ENCODE measurements around the gene RPA3. TPM values are rescaled to one million over a fixed set of nuclear protein-coding genes. Genes with fewer than 3 reads are reported as not detected.

Gene RPA3
- total RNA-seq, 1 donor from 2014 or later: 9.3 TPM

DNA sequence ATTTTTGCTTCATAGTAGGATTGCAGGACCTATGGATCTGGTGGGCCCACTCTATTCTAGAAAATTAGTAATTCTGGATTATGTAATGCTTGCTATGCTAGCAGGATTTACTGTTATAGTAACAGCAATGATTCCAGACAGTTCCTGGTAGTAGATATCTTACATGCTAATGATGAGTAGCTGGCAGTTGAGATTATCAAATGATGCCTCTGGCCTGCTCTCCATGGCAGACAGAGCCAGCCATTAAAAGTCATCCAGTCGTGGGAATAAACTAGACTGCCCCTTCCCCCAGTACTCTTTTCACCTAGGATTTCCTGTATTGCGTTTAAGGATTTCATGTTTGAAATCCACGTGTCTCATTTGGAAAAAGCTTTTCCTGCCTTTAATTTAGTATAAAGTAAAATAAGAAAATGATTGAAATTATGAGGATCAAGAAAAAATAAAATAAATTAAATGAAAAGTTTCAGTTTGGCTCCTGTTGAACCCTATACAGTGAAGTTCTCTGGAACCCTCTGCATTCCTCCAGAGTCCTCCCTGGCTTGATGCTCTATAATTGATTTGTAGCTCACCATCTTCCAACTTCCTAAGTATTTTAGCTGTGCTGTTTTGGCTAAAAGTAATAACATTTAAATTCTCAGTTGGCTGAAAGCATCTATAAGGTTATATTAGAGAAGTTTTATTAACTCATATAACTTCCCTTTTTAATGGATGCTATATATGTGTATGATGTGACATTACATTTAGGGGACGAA is 63.3 kb downstream of the RPA3 start:
- peak; percentile 36 to 51 for DNase-seq (ENCODE audit: low read depth in 2 of 2)

DNA sequence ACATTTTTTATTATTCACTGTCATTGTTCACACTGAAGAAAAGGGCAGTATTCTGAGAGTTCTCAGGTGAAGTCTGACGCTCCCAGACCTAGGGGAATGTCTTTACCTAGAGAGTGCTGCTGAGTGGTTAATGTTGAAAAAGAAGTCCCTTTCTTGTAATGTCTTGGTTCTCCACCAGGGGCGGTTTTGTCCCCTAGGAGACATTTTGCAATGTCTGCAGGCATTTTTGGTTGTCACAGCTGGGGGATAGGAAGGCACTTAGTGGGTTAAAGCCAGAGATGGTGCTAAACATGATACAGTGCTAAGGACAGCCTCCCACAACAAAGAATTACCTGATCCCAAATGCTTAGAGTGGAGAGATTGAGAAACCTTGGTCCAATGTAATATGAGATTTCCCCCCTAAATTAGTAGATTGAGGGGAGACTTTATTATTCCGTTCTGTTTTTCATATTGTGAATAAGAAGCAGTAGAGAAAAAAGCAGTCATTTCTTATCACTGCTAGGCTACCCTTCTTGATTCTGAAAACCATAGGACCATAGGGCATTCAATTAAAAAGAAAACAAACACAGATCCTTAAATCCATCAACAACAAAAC is 64.7 kb downstream of the RPA3 start:
- peak; percentile 4 to 10 for DNase-seq (ENCODE audit: low read depth in 2 of 2)

GRCh38 chr7:7652798-7653540 is 65.4 kb downstream of the RPA3 start:
- no peak for DNase-seq (ENCODE audit: low read depth in 2 of 2)

DNA sequence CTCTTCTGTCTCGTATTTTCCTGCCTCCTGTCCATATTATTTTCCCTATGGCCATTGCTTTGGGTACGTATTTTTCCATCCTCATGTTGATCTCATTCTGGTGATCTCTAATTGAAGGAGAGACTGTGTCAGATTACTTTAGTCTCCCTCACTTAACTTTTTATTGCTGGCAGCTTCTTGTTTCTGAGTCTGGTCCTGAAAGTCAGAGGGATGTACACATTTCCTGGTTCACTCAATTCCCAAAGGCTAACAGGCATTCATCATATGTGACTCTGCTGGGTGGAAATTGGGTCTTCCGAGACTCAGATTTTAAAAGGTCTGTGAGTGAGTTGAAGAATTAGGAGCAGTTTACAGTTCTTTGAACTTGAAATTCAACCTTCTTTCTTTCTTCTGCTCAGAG is 66.9 kb downstream of the RPA3 start:
- DNase-seq (ENCODE audit: low read depth in 2 of 2): no peak

- no peak for DNase-seq (ENCODE audit: low read depth in 2 of 2)
These were observed 67.7 kb downstream of the RPA3 start for GRCh38 chr7:7650682-7651206.

DNA sequence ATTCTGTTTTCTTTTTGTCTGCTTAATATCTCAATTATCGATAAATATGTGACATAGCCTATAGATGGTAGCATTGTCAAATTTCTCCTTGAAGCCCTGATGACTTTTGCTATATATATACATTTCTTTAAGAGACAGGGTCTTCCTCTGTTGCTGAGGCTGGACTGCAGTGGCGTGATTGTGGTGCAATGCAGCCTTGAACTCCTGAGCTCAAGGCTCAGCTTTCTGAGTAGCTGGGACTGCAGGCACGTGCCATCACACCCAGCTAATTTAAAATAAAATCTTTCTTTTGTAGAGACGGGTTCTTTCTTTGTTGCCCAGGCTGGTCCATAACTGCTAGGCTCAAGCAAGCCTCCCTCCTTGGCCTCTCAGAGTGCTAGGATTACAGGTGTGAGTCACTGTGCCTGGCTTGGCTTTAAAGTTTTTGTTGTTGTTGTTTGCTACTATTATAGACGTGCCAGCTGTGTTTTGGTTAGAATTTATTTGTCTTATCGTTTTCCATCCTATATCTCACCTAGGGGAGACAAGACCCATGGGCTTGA is 70.8 kb downstream of the RPA3 start:
- DNase-seq (ENCODE audit: low read depth in 2 of 2): no peak

GRCh38 chr7:7642081-7642480 is 76.3 kb downstream of the RPA3 start:
- no peak for DNase-seq (ENCODE audit: low read depth in 2 of 2)

GRCh38 chr7:7641129-7641663 is 77.2 kb downstream of the RPA3 start:
- peak in 1 of 2 donors; percentile 13 for DNase-seq (ENCODE audit: low read depth in 2 of 2)

DNA sequence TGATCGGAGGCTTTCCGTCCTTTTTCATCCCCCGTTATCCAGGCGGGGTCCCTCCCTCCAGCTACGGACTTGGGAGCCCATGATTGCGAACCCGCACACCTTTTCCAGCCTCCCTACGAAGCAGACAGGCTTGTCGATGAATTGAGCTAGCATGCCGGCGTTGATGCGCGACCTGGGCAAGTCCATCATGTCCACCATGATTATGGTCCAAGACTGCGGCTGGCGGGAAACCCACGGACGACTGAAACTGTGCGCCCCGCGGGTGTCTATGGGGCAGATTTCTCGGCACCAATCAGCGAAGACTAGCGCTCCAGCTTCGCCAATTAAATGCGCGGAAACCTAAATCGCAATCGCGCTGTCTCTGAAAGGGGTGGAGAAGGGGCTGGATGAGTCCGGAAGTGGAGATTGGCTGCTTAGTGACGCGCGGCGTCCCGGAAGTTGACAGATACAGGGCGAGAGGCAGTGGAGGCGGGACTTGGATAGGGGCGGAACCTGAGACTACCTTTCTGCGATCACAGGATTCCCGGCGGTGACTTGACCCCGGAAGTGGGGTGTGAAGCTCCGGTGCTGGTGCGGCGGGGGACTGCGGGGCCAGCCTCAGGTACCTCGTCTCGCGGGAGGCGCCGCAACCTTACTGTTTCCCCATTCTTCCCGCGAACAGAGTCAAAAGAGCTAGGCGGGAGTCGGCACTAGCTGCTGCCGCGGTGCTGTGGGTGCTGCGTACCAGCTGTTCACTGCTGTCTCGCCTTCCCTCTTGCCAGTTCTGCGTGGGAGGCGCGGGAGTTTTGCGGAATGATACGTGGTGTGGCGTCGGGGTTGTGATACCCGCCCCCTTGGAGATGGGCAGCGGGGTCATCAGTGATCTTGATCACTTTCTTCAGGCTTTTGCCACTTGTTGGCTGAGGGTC is 77.9 kb downstream of the RPA3 start, which contains the start of gene UMAD1:
Gene UMAD1 (plus strand): TSS at position 532 of the 908 bp plus-strand sequence. CDS start 32,620 bp downstream, outside the sequence.
- peak; percentile 98 to 99 for DNase-seq (ENCODE audit: low read depth in 2 of 2)

DNA sequence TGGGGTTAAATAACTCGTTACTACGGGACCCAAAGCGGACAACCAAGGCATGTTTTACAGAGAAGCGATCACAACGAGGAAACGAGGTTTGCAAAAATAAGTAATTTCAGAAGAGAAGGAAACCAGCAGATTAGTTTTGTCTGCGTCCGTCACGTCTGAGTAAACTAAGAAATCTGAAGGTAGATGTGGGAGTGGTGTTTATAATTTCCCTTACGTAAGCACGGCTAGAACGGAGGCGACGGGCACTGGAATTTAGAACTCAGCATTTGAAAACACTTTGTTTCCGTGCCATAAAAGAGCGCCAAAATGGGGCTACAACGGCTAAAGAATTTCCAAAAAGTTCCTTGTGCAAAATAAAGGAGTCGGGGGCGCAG is 78.6 kb downstream of the RPA3 start:
- DNase-seq (ENCODE audit: low read depth in 2 of 2): peak; percentile 36 to 38

GRCh38 chr7:7639421-7639820 is 79.0 kb downstream of the RPA3 start:
- peak in 1 of 2 donors; percentile 1 for DNase-seq (ENCODE audit: low read depth in 2 of 2)

- DNase-seq (ENCODE audit: low read depth in 2 of 2): no peak
These were observed 87.6 kb downstream of the RPA3 start for GRCh38 chr7:7630626-7631329.

GRCh38 chr7:7628476-7628875 is 89.9 kb downstream of the RPA3 start:
- DNase-seq (ENCODE audit: low read depth in 2 of 2): no peak

GRCh38 chr7:7620644-7621210 is 97.7 kb downstream of the RPA3 start:
- DNase-seq (ENCODE audit: low read depth in 2 of 2): no peak

DNA sequence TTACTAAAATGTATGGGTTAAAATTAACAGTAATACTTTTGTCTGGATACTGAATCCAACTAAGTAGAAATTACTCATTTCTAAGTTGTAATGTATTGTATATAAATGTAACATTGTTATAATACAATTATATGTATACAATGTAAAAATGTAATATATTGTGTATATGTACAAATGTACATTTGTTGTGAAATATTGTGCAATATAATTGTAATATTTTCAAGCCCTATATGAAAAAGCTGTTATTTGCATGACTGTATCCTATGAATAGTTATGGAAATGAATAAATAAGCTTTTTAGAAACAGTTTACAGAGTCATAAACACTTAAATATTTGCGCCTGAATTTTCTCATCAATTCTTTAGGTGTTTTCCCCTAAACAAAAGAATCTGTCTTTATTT is 98.2 kb downstream of the RPA3 start:
- DNase-seq (ENCODE audit: low read depth in 2 of 2): no peak

GRCh38 chr7:7618410-7618809 is 100.0 kb downstream of the RPA3 start:
- no peak for DNase-seq (ENCODE audit: low read depth in 2 of 2)

DNA sequence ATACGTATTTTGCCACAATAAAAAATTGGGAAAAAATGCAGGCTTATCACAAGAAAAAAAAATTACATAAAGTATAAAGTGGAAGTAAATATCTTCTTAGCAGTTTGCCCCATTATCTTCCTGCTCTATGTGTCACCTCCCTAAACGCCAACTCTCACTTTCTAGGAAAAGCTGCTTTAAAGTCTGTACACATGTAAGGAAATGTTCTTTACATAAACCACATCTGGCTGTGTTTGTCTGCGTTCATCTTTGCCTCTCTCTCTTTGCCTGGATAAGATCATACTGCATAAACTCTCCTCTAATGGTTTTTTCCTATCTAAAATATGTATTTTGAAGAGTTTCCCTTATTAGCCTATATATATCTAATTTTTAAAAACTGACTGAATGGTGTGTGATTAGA is 100.9 kb downstream of the RPA3 start:
- no peak for DNase-seq (ENCODE audit: low read depth in 2 of 2)

GRCh38 chr7:7614018-7614741 is 104.2 kb downstream of the RPA3 start:
- DNase-seq (ENCODE audit: low read depth in 2 of 2): no peak

DNA sequence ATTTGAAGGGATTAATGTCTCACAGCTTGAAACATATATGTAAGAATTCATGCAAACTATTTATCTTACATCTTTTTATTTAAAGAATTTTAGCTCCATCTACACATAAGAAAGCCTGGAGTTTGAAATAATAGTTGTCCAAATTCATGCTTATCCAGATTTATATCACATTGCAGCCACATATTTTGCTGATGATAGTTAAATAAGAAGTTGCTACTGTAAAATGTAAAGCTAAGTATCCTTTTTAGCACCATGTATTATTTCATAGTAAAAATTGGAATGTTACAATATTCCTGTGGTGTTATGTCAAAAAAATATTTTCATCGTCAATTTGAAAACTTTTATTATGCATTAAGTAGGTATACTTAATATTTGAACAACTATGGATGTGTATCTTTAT is 105.2 kb downstream of the RPA3 start:
- no peak for DNase-seq (ENCODE audit: low read depth in 2 of 2)
